PC-3 (cell line): Measurements from ENCODE around the gene HECW1. TPM values are rescaled to one million over a fixed set of nuclear protein-coding genes. Genes with fewer than 3 reads are reported as not detected.

ENCODE experiments used
- ATAC-seq: fragments of 200-7000 bp; cut with Tn5 transposase; 2 replicates; pipeline ENCODE4 v1.9.1; 2020; ENCODE audit warnings: mild to moderate bottlenecking, moderate library complexity
- BruUV-seq: library from RNA; stranded (reverse); fragments of 400-500 nt; replicated peaks from 2 replicates; lab custom pipeline; 2021; lab: Mats Ljungman, UMichigan
- CTCF ChIA-PET: fragments of 300-600 bp; sonication (Branson Sonifier 250); formaldehyde crosslinking; loops from one replicate; lab custom pipeline; 2022; ENCODE audit warnings: antibody characterized with exemption; lab: Charles Lee
- POLR2A ChIA-PET: fragments of 300-600 bp; sonication (Branson Sonifier 250); formaldehyde crosslinking; loops from one replicate; lab custom pipeline; 2022; ENCODE audit warnings: antibody characterized with exemption; ENCODE audit not compliant: unreplicated experiment; lab: Charles Lee
- DNase-seq: peaks from one replicate; pipeline ENCODE4 v3.0.0-alpha.2; 2015
- H2AFZ ChIP-seq: fragments of 300-600 bp; sonication (generic); 2 replicates; pipeline ENCODE4 v1.6.0; 2016; ENCODE audit warnings: antibody characterized with exemption, low read length
- H3F3A ChIP-seq: fragments of 300-600 bp; sonication (generic); one replicate; pipeline ENCODE4 v1.6.0; 2017; ENCODE audit warnings: antibody characterized with exemption, low read length, control low read depth, mild to moderate bottlenecking; ENCODE audit not compliant: unreplicated experiment
- H3K27ac ChIP-seq: fragments of 300-600 bp; sonication (generic); 2 replicates; pipeline ENCODE4 v1.5.1; 2016; ENCODE audit warnings: mild to moderate bottlenecking, low read length
- H3K27me3 ChIP-seq: fragments of 300-600 bp; sonication (generic); 2 replicates; pipeline ENCODE4 v1.6.1; 2016; ENCODE audit warnings: low read length, mixed read lengths
- H3K36me3 ChIP-seq: fragments of 300-600 bp; sonication (generic); 2 replicates; pipeline ENCODE4 v1.6.1; 2016; ENCODE audit warnings: low read depth, mixed run types, low read length, mixed read lengths
- H3K4me1 ChIP-seq: fragments of 300-600 bp; sonication (generic); 2 replicates; pipeline ENCODE4 v1.5.1; 2016; ENCODE audit warnings: low read length; ENCODE audit not compliant: insufficient read depth
- H3K4me2 ChIP-seq: fragments of 300-600 bp; sonication (generic); 2 replicates; pipeline ENCODE4 v1.6.0; 2016; ENCODE audit warnings: low read length
- H3K4me3 ChIP-seq: fragments of 300-600 bp; sonication (generic); 2 replicates; pipeline ENCODE4 v1.5.1; 2016; ENCODE audit warnings: mild to moderate bottlenecking, low read length, mixed read lengths
- H3K79me2 ChIP-seq: fragments of 300-600 bp; sonication (generic); 2 replicates; pipeline ENCODE4 v1.6.1; 2017; ENCODE audit warnings: low read length, mixed read lengths
- H3K9ac ChIP-seq: fragments of 300-600 bp; sonication (generic); 2 replicates; pipeline ENCODE4 v1.6.0; 2016; ENCODE audit warnings: mild to moderate bottlenecking, low read length
- H3K9me2 ChIP-seq: fragments of 300-600 bp; sonication (generic); replicated peaks from 2 replicates; pipeline ENCODE4 v1.6.1; 2016; ENCODE audit warnings: mixed run types, low read length, mixed read lengths
- H3K9me3 ChIP-seq: fragments of 300-600 bp; sonication (generic); 2 replicates; pipeline ENCODE4 v1.6.1; 2016; ENCODE audit warnings: low read length, mixed read lengths
- H4K20me1 ChIP-seq: fragments of 300-600 bp; sonication (generic); 2 replicates; pipeline ENCODE4 v1.6.1; 2016; ENCODE audit warnings: low read length, mixed read lengths
- EZH2 ChIP-seq: fragments of 300-600 bp; sonication (generic); IDR thresholded peaks from one replicate; pipeline ENCODE4 v1.6.1; 2017; ENCODE audit warnings: antibody characterized with exemption, mild to moderate bottlenecking, low read length; ENCODE audit not compliant: unreplicated experiment
- EZH2phosphoT487 ChIP-seq: fragments of 300-600 bp; sonication (generic); IDR thresholded peaks from 2 replicates; pipeline ENCODE4 v1.6.1; 2018; ENCODE audit warnings: mild to moderate bottlenecking, antibody characterized with exemption, low read length, borderline replicate concordance
- intact Hi-C: fragments of 100-400 bp; cut with micrococcal nuclease; formaldehyde crosslinking; loops from 2 replicates; pipeline ENCODE4 v1.9.0; 2023
- total RNA-seq: library from RNA; depleted of rRNA; stranded (reverse); fragments of >200 nt; gene quantifications from 2 replicates; pipeline ENCODE4 v1.2.3, GENCODE V29; 2014
- TF ChIP-seq, protein P1 (sequence below): fragments of 300-600 bp; sonication (generic); conservative IDR thresholded peaks from 2 replicates; pipeline ENCODE4 v1.5.1; 2017; ENCODE audit warnings: antibody characterized with exemption, low read depth, mild to moderate bottlenecking, low read length

HECW1 gene
- total RNA-seq, 1 experiment from 2014 or later, result 3.0 TPM

DNA sequence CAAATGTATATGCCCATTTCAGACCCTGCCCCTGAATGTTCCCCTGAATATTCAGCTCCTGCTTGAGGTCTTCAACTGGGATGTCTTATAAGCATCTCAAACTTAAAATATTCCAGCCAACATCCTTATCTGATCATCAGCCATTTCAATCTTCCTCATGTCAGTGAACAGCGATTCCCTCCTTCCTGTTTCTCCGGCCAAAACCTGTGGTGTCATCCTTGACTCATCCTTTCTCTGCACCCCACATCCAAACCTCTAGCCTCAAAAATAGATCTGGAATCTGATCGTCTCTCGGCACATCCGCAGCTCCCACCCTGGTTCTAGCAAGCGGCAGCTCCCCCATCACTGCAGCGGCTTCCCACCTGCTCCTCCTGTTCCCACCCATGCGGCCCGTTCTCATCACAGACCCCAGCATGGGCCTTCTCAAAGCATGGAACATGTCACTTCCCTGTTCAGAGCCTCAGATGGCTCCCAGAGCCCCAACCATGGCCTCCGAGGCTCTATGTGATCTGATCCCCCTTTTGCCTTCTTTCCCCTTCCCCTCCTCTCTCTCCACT is 165.7 kb downstream of the HECW1 start:
- ATAC-seq (no peak), DNase-seq (no peak)
- TF ChIP-seq, protein P1, sequence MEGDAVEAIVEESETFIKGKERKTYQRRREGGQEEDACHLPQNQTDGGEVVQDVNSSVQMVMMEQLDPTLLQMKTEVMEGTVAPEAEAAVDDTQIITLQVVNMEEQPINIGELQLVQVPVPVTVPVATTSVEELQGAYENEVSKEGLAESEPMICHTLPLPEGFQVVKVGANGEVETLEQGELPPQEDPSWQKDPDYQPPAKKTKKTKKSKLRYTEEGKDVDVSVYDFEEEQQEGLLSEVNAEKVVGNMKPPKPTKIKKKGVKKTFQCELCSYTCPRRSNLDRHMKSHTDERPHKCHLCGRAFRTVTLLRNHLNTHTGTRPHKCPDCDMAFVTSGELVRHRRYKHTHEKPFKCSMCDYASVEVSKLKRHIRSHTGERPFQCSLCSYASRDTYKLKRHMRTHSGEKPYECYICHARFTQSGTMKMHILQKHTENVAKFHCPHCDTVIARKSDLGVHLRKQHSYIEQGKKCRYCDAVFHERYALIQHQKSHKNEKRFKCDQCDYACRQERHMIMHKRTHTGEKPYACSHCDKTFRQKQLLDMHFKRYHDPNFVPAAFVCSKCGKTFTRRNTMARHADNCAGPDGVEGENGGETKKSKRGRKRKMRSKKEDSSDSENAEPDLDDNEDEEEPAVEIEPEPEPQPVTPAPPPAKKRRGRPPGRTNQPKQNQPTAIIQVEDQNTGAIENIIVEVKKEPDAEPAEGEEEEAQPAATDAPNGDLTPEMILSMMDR, result no peak
- no peak for TF ChIP-seq EZH2phosphoT487
- TF ChIP-seq EZH2, result no peak
- no peaks in the 10 kb centered on the region for H3K9me3 ChIP-seq
- no peaks in the 10 kb centered on the region for H3F3A ChIP-seq
- ChIA-PET POLR2A (no interaction called here), CTCF (no interaction called here)
- no TSS peak for BruUV-seq
- no peaks in the 10 kb centered on the region for H4K20me1 ChIP-seq
- no peaks in the 10 kb centered on the region for H3K79me2 ChIP-seq
- H3K9me2 ChIP-seq, result no peaks in the 10 kb centered on the region
- no peaks in the 10 kb centered on the region for H3K36me3 ChIP-seq
- H3K4me3 ChIP-seq, result no peak overlapping the region
- no peak overlapping the region for H2AFZ ChIP-seq
- no peaks in the 10 kb centered on the region for H3K4me1 ChIP-seq
- H3K9ac ChIP-seq, result no peak overlapping the region
- H3K27me3 ChIP-seq, result no peaks in the 10 kb centered on the region
- intact Hi-C loops, result no loop called here
- no peak overlapping the region for H3K4me2 ChIP-seq
- H3K27ac ChIP-seq, result no peak overlapping the region

DNA sequence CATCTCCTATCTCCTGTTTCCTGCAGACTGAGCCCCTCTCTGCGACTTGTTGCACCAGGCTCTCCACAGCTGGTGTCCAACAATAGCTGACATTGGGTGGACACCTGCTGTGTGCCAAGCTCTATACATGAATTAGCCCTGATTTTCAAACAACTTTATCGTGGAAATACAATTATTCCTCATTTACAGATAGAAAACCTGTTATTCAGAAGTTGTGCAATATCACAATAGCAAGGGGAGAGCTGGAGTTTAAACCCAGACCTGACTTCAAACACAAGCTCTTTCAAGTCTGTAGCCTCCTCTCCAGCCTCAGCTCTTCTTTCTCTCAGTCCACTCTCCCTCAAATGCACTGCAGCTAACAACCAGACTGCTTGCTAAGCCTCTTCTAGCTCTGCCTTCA is 168.8 kb downstream of the HECW1 start:
- Histone ChIP-seq H3K4me1 (no peaks in the 10 kb centered on the region), H3K4me3 (no peak overlapping the region), H3K36me3 (no peaks in the 10 kb centered on the region), H3K27ac (no peak overlapping the region), H3K4me2 (no peak overlapping the region), H3K9me2 (no peaks in the 10 kb centered on the region), H3K79me2 (no peaks in the 10 kb centered on the region), H3K9ac (no peak overlapping the region), H3F3A (no peaks in the 10 kb centered on the region), H2AFZ (no peak overlapping the region), H3K9me3 (no peaks in the 10 kb centered on the region), H4K20me1 (no peaks in the 10 kb centered on the region), H3K27me3 (no peaks in the 10 kb centered on the region)
- TF ChIP-seq EZH2phosphoT487, result no peak
- TF ChIP-seq EZH2, result no peak
- TF ChIP-seq, protein P1, result no peak
- intact Hi-C loops, result no loop called here
- no TSS peak for BruUV-seq
- DNase-seq (no peak), ATAC-seq (no peak)
- ChIA-PET POLR2A (interaction anchor here (0.7 kb wide), 1 partner anchor 18 kb away, joined by 22 read pairs; no protein-coding TSS in a partner anchor), CTCF (no interaction called here)

DNA sequence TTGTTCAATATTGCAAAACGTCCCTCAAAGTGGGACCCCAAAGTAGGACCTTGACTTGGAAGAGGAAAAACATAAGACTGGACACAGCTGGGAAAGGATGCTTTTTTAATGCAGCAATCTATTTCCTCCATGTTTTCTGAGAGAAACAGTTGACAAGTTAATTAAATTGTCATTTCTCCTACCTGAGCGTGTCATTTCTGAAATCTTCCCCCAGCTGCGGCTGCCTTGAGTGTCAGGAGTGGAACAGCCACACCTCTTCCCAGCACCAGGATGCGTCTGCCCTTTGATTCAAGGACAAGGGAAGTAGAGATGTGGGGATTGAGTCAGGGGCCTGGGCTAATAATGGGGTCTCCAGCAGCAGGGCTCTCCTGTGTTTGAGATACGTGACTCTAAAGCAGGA is 171.3 kb downstream of the HECW1 start:
- Histone ChIP-seq H3F3A (no peaks in the 10 kb centered on the region), H3K79me2 (no peaks in the 10 kb centered on the region), H4K20me1 (no peaks in the 10 kb centered on the region), H3K9me2 (no peaks in the 10 kb centered on the region), H3K27ac (no peak overlapping the region), H3K9me3 (no peaks in the 10 kb centered on the region), H3K9ac (no peak overlapping the region), H2AFZ (no peak overlapping the region), H3K27me3 (no peaks in the 10 kb centered on the region), H3K4me1 (no peaks in the 10 kb centered on the region), H3K36me3 (no peaks in the 10 kb centered on the region), H3K4me2 (no peak overlapping the region), H3K4me3 (no peak overlapping the region)
- TF ChIP-seq EZH2 (no peak), EZH2phosphoT487 (no peak)
- TF ChIP-seq, protein P1, result no peak
- POLR2A ChIA-PET, result interaction anchor here (0.6 kb wide), 1 partner anchor 217 kb away, joined by 3 read pairs; no protein-coding TSS in a partner anchor
- CTCF ChIA-PET, result no interaction called here
- no TSS peak for BruUV-seq
- DNase-seq (no peak), ATAC-seq (no peak)
- intact Hi-C loops, result no loop called here
